ENCODE data around the gene ZSWIM4.
A peak's percentile ranks its signal among the peaks of the same experiment; 100 is the strongest.

GRCh38 chr19:13784731-13785452, 10.4 kb upstream of the ZSWIM4 start:
- TF ChIP-seq CTCF (IDR thresholded peaks at IDR 0.05) (peak; percentile 64 to 83 (median 75)), POLR2AphosphoS5 (IDR thresholded peaks at IDR 0.05) (peak in 1 of 2 donors; percentile 37), POLR2A (IDR thresholded peaks at IDR 0.05) (no peak), EP300 (IDR thresholded peaks at IDR 0.05) (no peak)

Measured in upper lobe of left lung (tissue), 4 donors.